ENCODE data around the gene PPP1R11. TPM values are rescaled to one million over a fixed set of nuclear protein-coding genes. Genes with fewer than 3 reads are reported as not detected.
"Not testable (repeated sequence)": the region's sequence is repeated elsewhere in the genome, so short reads cannot be mapped to it uniquely, and the experiment has no call there.

PPP1R11 gene
- total and polyA plus RNA-seq, 2 experiments from 2014 or later = 50.9 to 74.5 TPM

- no peaks in the 10 kb centered on the region for H4K20me1 ChIP-seq (ENCODE audit: insufficient read depth, poor library complexity, severe bottlenecking)
- no peaks in the 10 kb centered on the region for H3K79me2 ChIP-seq
- TF ChIP-seq EZH2 (IDR thresholded peaks at IDR 0.05; ENCODE audit: borderline replicate concordance) (no peak), CTCF (IDR thresholded peaks at IDR 0.05; ENCODE audit: poor library complexity) (no peak)
- no peak overlapping the region for H3K4me3 ChIP-seq
- no peaks in the 10 kb centered on the region for H3K9me3 ChIP-seq (ENCODE audit: low read depth)
- no peak overlapping the region for H3K4me2 ChIP-seq
- no peak overlapping the region for H3K27ac ChIP-seq
- H3K4me1 ChIP-seq (ENCODE audit: insufficient read depth) = no peaks in the 10 kb centered on the region
- WGBS (ENCODE audit: low lambda C conversion rate, missing lambda C conversion rate) = 92% methylated on average over 3 of the region's 3 CpGs
- DNase-seq (ENCODE audit: low spot score) = no peak
- no peak overlapping the region for H2AFZ ChIP-seq
- H3K27me3 ChIP-seq = no peaks in the 10 kb centered on the region
- no peaks in the 10 kb centered on the region for H3K9me2 ChIP-seq (replicated peaks; ENCODE audit: insufficient read depth)
- no peaks in the 10 kb centered on the region for H3K36me3 ChIP-seq (replicated peaks; ENCODE audit: insufficient read depth, low read depth)
Measured at GRCh38 chr6:30022189-30022588, 44.8 kb upstream of the PPP1R11 start.

- H3K4me3 ChIP-seq; DNase-seq (ENCODE audit: low spot score); H3K9me3 ChIP-seq (ENCODE audit: low read depth); H3K4me1 ChIP-seq (ENCODE audit: insufficient read depth); H3K9me2 ChIP-seq (replicated peaks; ENCODE audit: insufficient read depth); H3K36me3 ChIP-seq (replicated peaks; ENCODE audit: insufficient read depth, low read depth); H3K4me2 ChIP-seq; H3K79me2 ChIP-seq; H3K27ac ChIP-seq; H2AFZ ChIP-seq; H4K20me1 ChIP-seq (ENCODE audit: insufficient read depth, poor library complexity, severe bottlenecking); H3K27me3 ChIP-seq: not testable (repeated sequence)
Measured at GRCh38 chr6:30022712-30023111, 44.3 kb upstream of the PPP1R11 start.

GRCh38 chr6:30025186-30025585 is 41.8 kb upstream of the PPP1R11 start:
- no peak for DNase-seq (ENCODE audit: low spot score)
- Histone ChIP-seq H4K20me1 (ENCODE audit: insufficient read depth, poor library complexity, severe bottlenecking) (no peaks in the 10 kb centered on the region), H3K9me2 (replicated peaks; ENCODE audit: insufficient read depth) (no peaks in the 10 kb centered on the region), H3K9me3 (ENCODE audit: low read depth) (no peaks in the 10 kb centered on the region), H3K27ac (no peak overlapping the region), H3K4me2 (no peak overlapping the region), H3K4me1 (ENCODE audit: insufficient read depth) (no peaks in the 10 kb centered on the region), H3K4me3 (no peak overlapping the region), H3K36me3 (replicated peaks; ENCODE audit: insufficient read depth, low read depth) (no peaks in the 10 kb centered on the region), H3K27me3 (no peaks in the 10 kb centered on the region), H3K79me2 (no peaks in the 10 kb centered on the region), H2AFZ (no peak overlapping the region)
- no peak for TF ChIP-seq EZH2phosphoT487 (IDR thresholded peaks at IDR 0.05; ENCODE audit: low read depth, severe bottlenecking, unreplicated experiment)
- no peak for TF ChIP-seq EZH2 (IDR thresholded peaks at IDR 0.05; ENCODE audit: borderline replicate concordance)
- no peak for TF ChIP-seq CTCF (IDR thresholded peaks at IDR 0.05; ENCODE audit: poor library complexity)
- 94% methylated on average over 1 of the region's 1 CpG for WGBS (ENCODE audit: low lambda C conversion rate, missing lambda C conversion rate)

GRCh38 chr6:30029588-30029987 is 37.4 kb upstream of the PPP1R11 start:
- H3K4me1 ChIP-seq (ENCODE audit: insufficient read depth) = no peaks in the 10 kb centered on the region
- H3K36me3 ChIP-seq (replicated peaks; ENCODE audit: insufficient read depth, low read depth) = no peaks in the 10 kb centered on the region
- DNase-seq (ENCODE audit: low spot score) = no peak
- no peak overlapping the region for H3K4me3 ChIP-seq
- no peak overlapping the region for H3K4me2 ChIP-seq
- H3K9me2 ChIP-seq (replicated peaks; ENCODE audit: insufficient read depth) = no peaks in the 10 kb centered on the region
- H4K20me1 ChIP-seq (ENCODE audit: insufficient read depth, poor library complexity, severe bottlenecking) = no peaks in the 10 kb centered on the region
- no peaks in the 10 kb centered on the region for H3K9me3 ChIP-seq (ENCODE audit: low read depth)
- H3K79me2 ChIP-seq = no peaks in the 10 kb centered on the region
- H3K27me3 ChIP-seq = no peaks in the 10 kb centered on the region
- no peak overlapping the region for H3K27ac ChIP-seq
- no peak for TF ChIP-seq CTCF (IDR thresholded peaks at IDR 0.05; ENCODE audit: poor library complexity)
- no peak for TF ChIP-seq EZH2 (IDR thresholded peaks at IDR 0.05; ENCODE audit: borderline replicate concordance)
- TF ChIP-seq EZH2phosphoT487 (IDR thresholded peaks at IDR 0.05; ENCODE audit: low read depth, severe bottlenecking, unreplicated experiment) = no peak
- no peak overlapping the region for H2AFZ ChIP-seq
- WGBS (ENCODE audit: low lambda C conversion rate, missing lambda C conversion rate) = 96% methylated on average over 1 of the region's 1 CpG

Measured in hepatocyte (in vitro differentiated cells).